Gastroesophageal sphincter (tissue), 3 donors: ENCODE measurements around the gene UTS2.

Source experiments
- CTCF ChIP-seq, 4 experiments: fragments of 200-600 bp in 2 of 4; fragments of 450-650 bp in 2 of 4; sonication (generic) in 1 of 4; IDR thresholded peaks; one replicate each; pipeline ENCODE4 v1.5.1; 2017 to 2019; ENCODE audit warnings: antibody characterized with exemption in 4 of 4, mild to moderate bottlenecking in 2 of 4, moderate library complexity in 2 of 4
- POLR2A ChIP-seq, 2 donors: fragments of 450-650 bp; IDR thresholded peaks; one replicate each; pipeline ENCODE4 v1.6.1; 2017; ENCODE audit warnings: antibody characterized with exemption in 2 of 2, mild to moderate bottlenecking in 2 of 2, moderate library complexity in 1 of 2
- POLR2AphosphoS5 ChIP-seq: sonication (generic); formaldehyde crosslinking; IDR thresholded peaks from one replicate; pipeline ENCODE4 v1.6.1; 2017; ENCODE audit warnings: antibody characterized with exemption

GRCh38 chr1:7842517-7842916, 10.3 kb downstream of the UTS2 start:
- TF ChIP-seq CTCF (IDR thresholded peaks at IDR 0.05) (no peak), POLR2A (IDR thresholded peaks at IDR 0.05) (no peak), POLR2AphosphoS5 (no peak)
